PFSK-1 (cell line): ENCODE data around the gene USP36.

Source experiments
- FOXP2 ChIP-seq: optimal IDR thresholded peaks from 2 replicates; pipeline ENCODE3; 2011; ENCODE audit warnings: borderline replicate concordance, control low read depth, inconsistent platforms; ENCODE audit not compliant: insufficient read depth; ENCODE audit errors: extremely low read length, extremely low read depth
- POLR2AphosphoS5 ChIP-seq: IDR thresholded peaks from 2 replicates; pipeline ENCODE4 v1.6.1; 2012; ENCODE audit warnings: low read depth, mild to moderate bottlenecking, control low read depth, low read length, moderate library complexity
- SIN3A ChIP-seq: IDR thresholded peaks from 2 replicates; pipeline ENCODE4 v1.6.1; 2012; ENCODE audit warnings: mild to moderate bottlenecking, low read length, moderate library complexity, borderline replicate concordance; ENCODE audit not compliant: insufficient read depth
- TAF1 ChIP-seq: IDR thresholded peaks from 2 replicates; pipeline ENCODE4 v1.6.1; 2012; ENCODE audit warnings: low read length, control low read depth, borderline replicate concordance; ENCODE audit not compliant: insufficient read depth
- TF ChIP-seq, protein P1 (sequence below), 2 experiments: IDR thresholded peaks; 2 replicates each; pipeline versions ENCODE4 v1.6.1 to v1.8.0; 2011 to 2012; ENCODE audit warnings: low read depth in 2 of 2, low read length in 2 of 2, control low read depth in 1 of 2, inconsistent platforms in 1 of 2, mild to moderate bottlenecking in 1 of 2, moderate library complexity in 1 of 2; ENCODE audit not compliant: insufficient read depth in 1 of 2

DNA sequence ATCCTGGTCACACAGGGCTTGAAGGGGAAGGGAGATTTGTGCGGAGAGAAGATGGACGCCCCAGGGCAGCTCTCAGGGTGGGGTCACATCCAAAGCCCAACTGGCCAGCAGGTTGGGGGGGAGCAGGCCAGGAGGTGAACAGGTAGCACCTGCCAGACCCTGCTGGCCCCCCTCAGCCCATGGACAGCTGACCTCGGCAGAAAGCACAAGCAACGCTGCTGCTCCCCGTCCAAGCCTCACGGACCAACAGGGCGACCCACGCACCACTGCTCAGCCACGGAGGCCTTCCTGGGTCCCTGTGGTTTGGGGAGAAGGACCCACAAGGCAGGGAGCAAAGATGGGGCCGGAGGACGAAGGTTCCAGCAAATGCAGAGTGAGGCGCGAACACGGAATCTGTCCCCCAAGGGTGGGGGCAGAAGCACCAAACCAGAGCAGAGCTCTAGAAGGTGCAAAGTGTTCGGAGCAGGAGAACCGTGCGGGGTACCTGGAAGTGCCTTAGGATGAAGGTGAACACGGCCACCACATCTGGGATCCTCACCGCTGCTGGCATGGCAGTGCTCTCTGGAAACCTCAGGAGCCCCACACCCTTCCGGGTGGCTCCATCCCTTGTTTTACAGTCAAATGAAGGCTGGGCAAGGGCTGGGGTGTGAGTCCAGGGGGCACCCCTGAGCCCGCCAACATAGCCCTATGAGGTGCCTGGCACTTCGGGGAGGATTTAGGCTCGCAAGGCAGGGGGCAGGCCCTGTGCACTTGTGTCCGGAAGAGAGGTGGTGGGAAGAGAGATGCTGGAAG, 44.5 kb upstream of the USP36 start:
- TF ChIP-seq POLR2AphosphoS5 (no peak), SIN3A (no peak), TAF1 (no peak), FOXP2 (no peak)
- TF ChIP-seq, protein P1, sequence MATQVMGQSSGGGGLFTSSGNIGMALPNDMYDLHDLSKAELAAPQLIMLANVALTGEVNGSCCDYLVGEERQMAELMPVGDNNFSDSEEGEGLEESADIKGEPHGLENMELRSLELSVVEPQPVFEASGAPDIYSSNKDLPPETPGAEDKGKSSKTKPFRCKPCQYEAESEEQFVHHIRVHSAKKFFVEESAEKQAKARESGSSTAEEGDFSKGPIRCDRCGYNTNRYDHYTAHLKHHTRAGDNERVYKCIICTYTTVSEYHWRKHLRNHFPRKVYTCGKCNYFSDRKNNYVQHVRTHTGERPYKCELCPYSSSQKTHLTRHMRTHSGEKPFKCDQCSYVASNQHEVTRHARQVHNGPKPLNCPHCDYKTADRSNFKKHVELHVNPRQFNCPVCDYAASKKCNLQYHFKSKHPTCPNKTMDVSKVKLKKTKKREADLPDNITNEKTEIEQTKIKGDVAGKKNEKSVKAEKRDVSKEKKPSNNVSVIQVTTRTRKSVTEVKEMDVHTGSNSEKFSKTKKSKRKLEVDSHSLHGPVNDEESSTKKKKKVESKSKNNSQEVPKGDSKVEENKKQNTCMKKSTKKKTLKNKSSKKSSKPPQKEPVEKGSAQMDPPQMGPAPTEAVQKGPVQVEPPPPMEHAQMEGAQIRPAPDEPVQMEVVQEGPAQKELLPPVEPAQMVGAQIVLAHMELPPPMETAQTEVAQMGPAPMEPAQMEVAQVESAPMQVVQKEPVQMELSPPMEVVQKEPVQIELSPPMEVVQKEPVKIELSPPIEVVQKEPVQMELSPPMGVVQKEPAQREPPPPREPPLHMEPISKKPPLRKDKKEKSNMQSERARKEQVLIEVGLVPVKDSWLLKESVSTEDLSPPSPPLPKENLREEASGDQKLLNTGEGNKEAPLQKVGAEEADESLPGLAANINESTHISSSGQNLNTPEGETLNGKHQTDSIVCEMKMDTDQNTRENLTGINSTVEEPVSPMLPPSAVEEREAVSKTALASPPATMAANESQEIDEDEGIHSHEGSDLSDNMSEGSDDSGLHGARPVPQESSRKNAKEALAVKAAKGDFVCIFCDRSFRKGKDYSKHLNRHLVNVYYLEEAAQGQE (IDR thresholded peaks at IDR 0.05; ENCODE audit: insufficient read depth in 1 of 2, low read depth in 2 of 2, low read length in 2 of 2), result no peak
